ENCODE measurements around the gene BMPR1B.
"Not testable (repeated sequence)": the region's sequence is repeated elsewhere in the genome, so short reads cannot be mapped to it uniquely, and the experiment has no call there.

BMPR1B gene

GRCh38 chr4:94833394-94833793 lies 75.6 kb downstream of the BMPR1B start:
- DNase-seq (ENCODE audit: low spot score): no peak

GRCh38 chr4:94834501-94834900 lies 76.7 kb downstream of the BMPR1B start:
- no peak for DNase-seq (ENCODE audit: low spot score)

DNA sequence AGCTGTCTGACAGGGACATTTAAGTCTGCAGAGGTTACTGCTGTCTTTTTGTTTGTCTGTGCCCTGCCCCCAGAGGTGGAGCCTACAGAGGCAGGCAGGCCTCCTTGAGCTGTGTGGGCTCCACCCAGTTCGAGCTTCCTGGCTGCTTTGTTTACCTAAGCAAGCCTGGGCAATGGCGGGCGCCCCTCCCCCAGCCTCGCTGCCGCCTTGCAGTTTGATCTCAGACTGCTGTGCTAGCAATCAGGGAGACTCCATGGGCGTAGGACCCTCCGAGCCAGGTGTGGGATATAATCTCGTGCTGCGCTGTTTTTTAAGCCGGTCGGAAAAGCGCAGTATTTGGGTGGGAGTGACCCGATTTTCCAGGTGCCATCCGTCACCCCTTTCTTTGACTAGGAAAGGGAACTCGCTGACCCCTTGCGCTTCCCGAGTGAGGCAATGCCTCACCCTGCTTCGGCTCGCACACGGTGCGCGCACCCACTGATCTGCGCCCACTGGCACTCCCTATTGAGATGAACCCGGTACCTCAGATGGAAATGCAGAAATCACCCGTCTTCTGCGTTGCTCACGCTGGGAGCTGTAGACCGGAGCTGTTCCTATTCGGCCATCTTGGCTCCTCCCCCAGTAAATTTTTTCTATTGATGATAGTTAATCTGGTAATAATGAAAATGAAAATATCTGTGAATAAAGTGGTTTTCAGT lies 83.6 kb downstream of the BMPR1B start:
- not testable (repeated sequence) for DNase-seq (ENCODE audit: low spot score)

DNA sequence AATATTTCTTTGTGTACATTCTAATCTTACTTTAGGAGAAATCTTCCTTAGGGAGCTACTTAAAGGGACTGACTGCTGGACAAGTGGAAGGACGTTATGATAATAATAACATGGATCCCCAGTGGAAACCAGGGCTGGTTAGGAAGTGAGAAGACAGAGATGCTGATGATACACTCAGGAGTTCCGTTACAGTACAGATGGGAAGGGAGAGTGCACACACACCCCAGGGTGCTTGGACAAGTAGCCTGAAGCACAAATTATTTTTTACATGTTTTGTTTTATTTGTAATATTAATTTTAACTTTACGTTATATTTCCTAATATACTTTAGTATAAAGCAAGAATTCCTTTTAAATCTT lies 84.1 kb downstream of the BMPR1B start:
- DNase-seq (ENCODE audit: low spot score): no peak

DNA sequence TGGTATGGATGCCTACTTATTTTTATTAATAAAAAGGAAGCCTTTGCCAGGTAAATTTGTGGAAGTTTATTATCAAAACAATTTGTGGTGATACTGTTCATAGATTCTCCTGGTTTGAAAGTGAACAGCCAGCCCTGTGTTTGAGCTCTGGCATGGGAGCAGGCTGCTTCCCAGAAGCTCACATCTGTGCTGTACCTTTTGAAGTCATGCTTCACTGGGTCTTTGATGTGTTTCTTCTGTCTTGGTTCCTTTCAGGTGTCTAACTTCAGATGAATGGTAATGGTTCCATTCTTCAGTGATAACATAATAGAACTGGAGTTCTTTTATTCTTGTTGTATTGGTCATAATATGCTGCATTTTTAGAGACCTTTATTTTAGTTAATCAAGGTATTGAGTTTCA lies 85.5 kb downstream of the BMPR1B start:
- DNase-seq (ENCODE audit: low spot score): no peak

DNA sequence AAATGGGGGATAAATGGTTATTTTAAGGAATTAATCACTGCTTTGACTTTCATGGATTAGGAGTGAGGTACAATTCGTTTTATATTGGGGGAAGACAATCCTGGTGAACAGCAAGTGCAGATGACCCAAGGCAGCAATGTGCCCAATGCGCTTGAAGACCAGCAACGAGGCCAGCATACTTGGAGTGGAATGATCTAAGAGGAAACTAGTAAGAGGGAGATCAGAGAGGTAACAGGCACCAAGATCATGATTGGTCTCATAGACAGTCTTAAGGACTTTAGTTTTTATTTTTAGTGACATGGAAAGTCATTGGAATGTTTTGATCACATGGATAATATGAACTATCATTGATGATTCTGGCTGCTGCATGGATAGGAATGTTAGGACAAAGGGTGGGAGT lies 90.6 kb downstream of the BMPR1B start:
- no peak for DNase-seq (ENCODE audit: low spot score)

- DNase-seq (ENCODE audit: low spot score): no peak
Measured at GRCh38 chr4:94849901-94850300, 92.1 kb downstream of the BMPR1B start.

- DNase-seq (ENCODE audit: low spot score): no peak
Measured at GRCh38 chr4:94852616-94853015, 94.9 kb downstream of the BMPR1B start.

DNA sequence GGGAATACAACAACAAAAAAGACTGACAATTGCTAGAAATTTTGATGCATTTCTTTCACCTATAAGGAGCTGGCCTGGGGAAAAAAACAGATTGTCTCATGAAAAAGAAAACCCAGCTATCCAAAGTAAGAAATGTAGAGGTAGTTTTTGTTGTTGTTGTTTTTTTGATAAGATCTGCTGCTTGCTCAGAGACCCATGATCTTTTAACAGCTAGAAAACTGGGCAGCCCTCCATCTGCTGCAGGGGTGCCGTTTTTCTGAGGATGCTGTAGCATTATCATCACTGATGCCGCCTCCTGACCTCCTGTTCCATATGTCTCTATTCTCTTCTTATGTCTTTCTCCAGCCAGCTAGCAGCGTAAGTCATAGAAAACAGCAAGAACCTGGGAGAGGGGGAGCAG lies 98.3 kb downstream of the BMPR1B start:
- DNase-seq (ENCODE audit: low spot score): no peak

- DNase-seq (ENCODE audit: low spot score): no peak
Measured at GRCh38 chr4:94870146-94870545, 112.4 kb downstream of the BMPR1B start.

DNA sequence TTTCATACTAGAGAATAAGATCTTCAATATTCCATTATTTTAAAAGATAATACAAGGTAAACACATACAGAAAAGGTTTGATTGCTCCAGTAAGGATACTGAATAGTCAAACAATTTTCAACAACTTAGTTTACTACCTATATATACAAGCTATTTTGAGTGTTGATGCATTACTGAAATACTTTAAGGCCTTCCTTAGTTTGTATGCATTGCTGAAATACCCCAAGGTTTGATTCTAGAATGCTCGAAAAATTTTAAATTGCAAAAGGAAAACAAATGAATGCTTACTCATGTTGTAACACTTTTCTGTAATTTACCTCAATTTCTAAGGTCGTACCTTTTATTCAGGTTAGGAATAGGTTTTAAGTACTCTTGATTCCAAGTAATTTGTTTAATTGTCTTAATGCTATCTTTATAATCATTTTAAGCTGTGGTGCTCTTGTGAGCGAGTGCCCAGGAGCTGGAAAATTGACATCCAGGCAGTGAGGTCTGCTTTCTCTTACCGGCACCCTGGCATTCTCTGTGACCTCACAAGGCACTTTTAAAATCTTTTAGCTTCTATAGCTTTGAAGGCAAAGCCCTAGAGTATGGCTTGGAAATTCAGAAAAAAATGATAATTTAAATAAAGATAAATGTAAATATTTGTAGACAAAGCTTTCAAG lies 114.0 kb downstream of the BMPR1B start:
- no peak for DNase-seq (ENCODE audit: low spot score)

DNA sequence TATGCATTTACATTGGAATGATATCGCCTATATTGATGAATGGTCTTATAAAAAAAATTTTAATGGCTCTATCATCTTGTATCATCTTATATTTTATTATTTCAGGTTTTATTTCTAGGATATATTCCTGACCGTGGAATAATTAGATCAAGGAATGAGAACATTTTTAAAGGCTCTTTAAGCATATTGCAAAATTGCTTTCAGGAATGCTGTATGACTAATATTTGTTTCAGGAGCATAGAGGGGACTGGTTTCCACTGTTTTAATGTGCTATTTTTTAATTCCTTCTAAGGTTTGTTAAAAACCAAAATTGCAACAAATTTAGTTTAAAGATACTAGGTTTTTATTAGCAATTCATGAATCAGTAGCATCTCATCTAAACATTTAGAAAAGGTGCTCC lies 120.2 kb downstream of the BMPR1B start:
- DNase-seq (ENCODE audit: low spot score): no peak

DNA sequence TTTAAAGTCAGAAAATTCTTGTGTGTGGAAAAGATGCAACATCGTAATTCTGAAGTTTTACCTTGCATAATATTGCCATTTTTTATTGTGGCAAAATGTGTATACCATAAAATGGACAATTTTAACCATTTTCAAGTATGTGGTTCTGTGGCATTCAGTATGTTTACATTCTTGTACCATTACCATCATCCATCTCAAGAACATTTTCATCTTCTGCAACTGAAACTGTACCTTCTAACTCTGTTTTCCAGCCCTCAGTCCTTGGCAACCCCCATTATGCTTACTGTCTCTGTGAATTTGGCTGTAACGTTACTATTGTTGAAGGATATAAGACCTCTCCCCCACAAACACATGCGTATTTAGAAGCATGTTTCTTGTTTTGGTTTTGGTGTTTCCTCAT lies 123.2 kb downstream of the BMPR1B start:
- no peak for DNase-seq (ENCODE audit: low spot score)

GRCh38 chr4:94882756-94883155 lies 125.0 kb downstream of the BMPR1B start:
- DNase-seq (ENCODE audit: low spot score): no peak

DNA sequence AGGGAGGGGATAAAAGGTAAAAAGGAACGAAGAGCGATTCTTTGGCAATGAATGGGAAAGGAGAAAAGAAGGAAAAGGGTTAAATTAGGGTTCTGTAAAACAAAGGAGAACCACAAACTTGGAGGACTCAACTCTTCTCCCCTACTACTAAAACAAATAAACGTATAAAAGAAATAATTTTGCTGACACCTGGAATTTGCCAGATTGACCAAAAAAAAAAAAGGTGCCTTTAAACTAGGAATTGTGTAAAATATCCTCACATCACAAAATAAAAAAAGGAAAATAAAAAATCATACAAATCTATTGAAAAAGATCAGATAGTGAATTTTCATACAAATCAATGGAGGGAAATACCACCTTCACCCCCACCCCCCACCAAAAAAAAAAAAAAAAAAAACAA lies 129.3 kb downstream of the BMPR1B start:
- no peak for DNase-seq (ENCODE audit: low spot score)

DNA sequence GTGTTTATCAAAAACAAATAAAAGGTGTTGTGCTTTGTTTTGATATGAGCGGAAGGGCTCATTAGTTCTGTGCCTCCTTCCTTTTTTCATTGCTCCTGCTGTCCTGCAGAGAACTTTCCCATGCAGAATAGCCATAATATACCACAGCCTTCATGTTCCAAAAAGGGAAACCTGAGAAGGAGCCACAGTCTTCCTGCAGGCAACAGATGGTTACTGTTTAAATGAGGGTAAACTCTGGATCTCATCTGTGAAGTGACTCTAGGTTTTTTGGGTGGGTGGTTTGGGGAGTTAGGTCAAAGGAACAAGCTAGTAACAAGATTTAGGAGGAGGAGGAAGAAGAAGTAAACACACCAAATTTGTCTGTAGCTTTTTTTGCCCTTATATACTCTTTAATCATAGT lies 131.8 kb downstream of the BMPR1B start:
- no peak for DNase-seq (ENCODE audit: low spot score)

- no peak for DNase-seq (ENCODE audit: low spot score)
Measured at GRCh38 chr4:94889946-94890345, 132.2 kb downstream of the BMPR1B start.

DNA sequence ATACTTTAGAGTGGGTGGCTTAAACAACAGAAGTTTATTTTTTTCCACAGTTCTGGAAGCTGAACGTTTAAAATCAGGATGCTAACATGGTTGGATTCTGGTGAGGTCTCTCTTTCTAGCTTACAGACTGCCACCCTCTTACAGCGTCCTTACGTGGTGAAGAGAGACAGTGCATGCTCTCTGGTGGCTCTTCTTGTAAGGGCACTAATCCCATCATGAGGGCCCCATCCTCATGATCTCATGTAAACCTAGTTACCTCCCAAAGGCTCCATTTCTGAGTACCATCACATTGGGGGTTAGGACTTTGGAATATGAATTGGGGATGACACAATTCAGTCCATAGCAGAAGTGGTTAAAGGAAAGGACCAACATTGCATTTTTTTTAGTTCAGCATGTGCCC lies 132.8 kb downstream of the BMPR1B start:
- no peak for DNase-seq (ENCODE audit: low spot score)

DNA sequence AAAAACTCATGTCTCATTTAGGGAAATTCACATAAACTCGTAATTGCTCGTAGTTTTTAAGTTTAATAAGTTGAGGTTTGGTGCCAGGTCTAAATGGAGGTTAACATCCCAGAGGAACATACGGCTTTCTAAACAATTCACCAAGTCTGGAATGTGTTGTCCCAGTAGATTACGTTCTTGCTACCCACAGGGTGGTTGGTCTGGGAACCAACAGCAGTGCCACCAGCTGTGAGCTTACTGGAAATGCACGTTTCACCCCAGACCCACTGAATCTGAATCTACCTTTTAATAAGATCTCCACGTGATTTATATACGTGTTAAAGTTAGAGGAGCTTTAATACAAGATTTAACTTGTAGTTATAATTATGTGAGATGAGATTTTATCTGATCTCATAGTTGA lies 134.3 kb downstream of the BMPR1B start:
- DNase-seq (ENCODE audit: low spot score): no peak

DNA sequence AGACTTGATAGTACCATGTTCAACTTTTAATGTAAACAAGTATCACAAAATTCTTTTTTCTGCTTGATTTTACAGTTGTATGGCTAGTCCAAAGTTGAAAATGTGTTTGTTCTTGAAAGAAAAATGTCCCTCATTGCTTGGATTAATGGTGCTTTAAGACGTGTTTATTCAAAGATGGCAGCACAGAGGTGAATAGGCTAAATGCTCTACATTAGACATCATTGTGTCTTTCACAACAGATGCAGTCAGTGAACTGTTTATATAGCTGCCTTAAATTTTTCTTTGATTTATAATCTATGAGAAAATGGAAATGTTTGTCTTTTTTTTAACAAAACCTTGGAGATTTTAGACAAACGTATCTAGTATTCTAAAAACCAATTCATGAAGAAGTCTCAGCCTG lies 137.3 kb downstream of the BMPR1B start:
- peak; percentile 4 for DNase-seq (ENCODE audit: low spot score)

- no peak for DNase-seq (ENCODE audit: low spot score)
Measured at GRCh38 chr4:94897023-94897422, 139.3 kb downstream of the BMPR1B start.

DNA sequence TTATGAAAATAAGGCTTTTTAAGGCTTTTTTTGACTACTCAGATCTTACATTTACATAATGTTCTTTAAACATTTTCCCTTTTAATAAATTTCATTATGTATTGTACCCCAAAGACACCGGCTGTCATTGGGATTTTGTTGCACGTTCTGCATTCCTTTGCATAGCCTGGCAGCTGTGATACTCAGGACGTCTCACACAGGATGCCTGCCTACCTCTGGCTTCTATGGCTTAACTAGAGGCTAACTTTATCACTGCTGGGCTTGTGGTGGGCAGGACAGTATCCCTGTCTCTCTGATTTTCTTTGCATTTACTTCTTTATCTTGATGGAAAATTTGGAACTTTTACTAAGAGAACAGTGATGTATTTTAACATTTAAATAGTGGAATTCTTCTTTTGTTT lies 147.8 kb downstream of the BMPR1B start:
- no peak for DNase-seq (ENCODE audit: low spot score)

DNA sequence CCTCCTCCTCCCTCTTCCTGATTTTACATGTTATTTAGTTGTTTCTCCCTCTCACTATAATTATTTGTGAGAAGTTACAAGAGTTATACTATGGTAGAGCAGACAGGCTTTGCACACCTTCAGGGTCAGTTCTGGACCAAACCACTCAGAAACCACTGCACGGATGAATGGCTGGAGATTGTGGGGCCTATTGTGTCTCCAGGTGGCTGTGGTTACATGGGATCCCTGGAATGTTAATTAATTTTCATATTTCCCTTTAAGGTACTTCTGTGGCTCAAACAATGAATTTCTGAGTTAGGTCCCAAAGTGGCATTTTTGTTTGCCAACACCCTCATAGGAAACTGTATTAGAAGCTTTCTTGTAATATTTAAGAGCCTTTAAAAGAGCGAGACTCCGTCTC lies 151.9 kb downstream of the BMPR1B start:
- no peak for DNase-seq (ENCODE audit: low spot score)

- no peak for DNase-seq (ENCODE audit: low spot score)
Measured at GRCh38 chr4:94911106-94911505, 153.4 kb downstream of the BMPR1B start.

All from AG08396 (cell line).